SU-DHL-6 (cell line): ENCODE results near the gene DCHS1.

Source experiments
- H2AFZ ChIP-seq: fragments of 200-600 bp; sonication (generic); 2 replicates; pipeline ENCODE4 v1.6.1; 2014; ENCODE audit warnings: low read depth, mild to moderate bottlenecking, moderate library complexity, mixed read lengths, antibody characterized with exemption, low read length; ENCODE audit not compliant: severe bottlenecking
- H3F3A ChIP-seq: fragments of 200-600 bp; shearing (Covaris generic); 2 replicates; pipeline ENCODE4 v1.6.0; 2016; ENCODE audit warnings: antibody characterized with exemption, mild to moderate bottlenecking; ENCODE audit not compliant: insufficient read depth
- H3K27ac ChIP-seq: fragments of 200-600 bp; sonication (generic); 2 replicates; pipeline ENCODE4 v1.5.1; 2016; ENCODE audit warnings: low read depth, mild to moderate bottlenecking, low read length, moderate library complexity, mixed read lengths
- H3K27me3 ChIP-seq: fragments of 200-600 bp; sonication (generic), shearing (Covaris generic); 2 replicates; pipeline ENCODE4 v1.6.0; 2014; ENCODE audit warnings: mild to moderate bottlenecking, low read length
- H3K36me3 ChIP-seq: fragments of 200-600 bp; sonication (generic); 2 replicates; pipeline ENCODE4 v1.6.1; 2014; ENCODE audit warnings: mild to moderate bottlenecking, low read length, mixed read lengths
- H3K4me2 ChIP-seq: fragments of 300-600, 200-600 bp; shearing (Covaris generic), sonication (generic); 2 replicates; pipeline ENCODE4 v1.6.0; 2014; ENCODE audit warnings: low read length, low read depth, mild to moderate bottlenecking; ENCODE audit not compliant: poor library complexity, severe bottlenecking
- H3K4me3 ChIP-seq: fragments of 200-600 bp; sonication (generic); 2 replicates; pipeline ENCODE4 v1.5.1; 2014; ENCODE audit warnings: antibody characterized with exemption, low read length, mild to moderate bottlenecking, mixed read lengths; ENCODE audit not compliant: insufficient read depth, poor library complexity, severe bottlenecking
- H3K79me2 ChIP-seq: fragments of 200-600 bp; sonication (generic); 2 replicates; pipeline ENCODE4 v1.6.1; 2014; ENCODE audit warnings: mild to moderate bottlenecking, low read length, moderate library complexity; ENCODE audit not compliant: insufficient read depth
- H3K9ac ChIP-seq: fragments of 200-600 bp; sonication (generic); 2 replicates; pipeline ENCODE4 v1.7.0; 2014; ENCODE audit warnings: mild to moderate bottlenecking, low read length
- H3K9me2 ChIP-seq: fragments of 200-600 bp; sonication (generic); replicated peaks from 2 replicates; pipeline ENCODE4 v1.6.1; 2014; ENCODE audit warnings: low read length; ENCODE audit not compliant: insufficient read depth
- H3K9me3 ChIP-seq: fragments of 200-600 bp; sonication (generic); 2 replicates; pipeline ENCODE4 v1.6.1; 2014; ENCODE audit warnings: low read length, mixed read lengths; ENCODE audit not compliant: insufficient read depth
- H4K20me1 ChIP-seq: fragments of 200-600 bp; sonication (generic); 2 replicates; pipeline ENCODE4 v1.6.1; 2014; ENCODE audit warnings: low read depth, mild to moderate bottlenecking, antibody characterized with exemption, low read length, moderate library complexity, mixed read lengths
- CTCF ChIP-seq: fragments of 200-600 bp; sonication (generic); IDR thresholded peaks from one replicate; pipeline ENCODE4 v1.5.1; 2017; ENCODE audit warnings: antibody characterized with exemption, mild to moderate bottlenecking, low read length, moderate library complexity; ENCODE audit not compliant: insufficient read depth, poor library complexity, severe bottlenecking
- EZH2phosphoT487 ChIP-seq: fragments of 200-600 bp; sonication (generic), shearing (Covaris generic); conservative IDR thresholded peaks from 2 replicates; pipeline ENCODE4 v1.6.1; 2018; ENCODE audit warnings: mild to moderate bottlenecking, antibody characterized with exemption, low read length, moderate library complexity, mixed read lengths

DCHS1 gene

GRCh38 chr11:6615882-6616585, 39.6 kb downstream of the DCHS1 start:
- no peak overlapping the region for H3K4me2 ChIP-seq
- H3K4me3 ChIP-seq: no peak overlapping the region
- H4K20me1 ChIP-seq: no peaks in the 10 kb centered on the region
- peaks cover 11% of the 10 kb centered on the region for H3F3A ChIP-seq
- no peaks in the 10 kb centered on the region for H3K9me3 ChIP-seq
- no peak overlapping the region for H2AFZ ChIP-seq
- H3K27ac ChIP-seq: no peak overlapping the region
- H3K36me3 ChIP-seq: no peaks in the 10 kb centered on the region
- H3K9ac ChIP-seq: no peak overlapping the region
- H3K79me2 ChIP-seq: peaks cover 17% of the 10 kb centered on the region
- no peaks in the 10 kb centered on the region for H3K9me2 ChIP-seq
- no peaks in the 10 kb centered on the region for H3K27me3 ChIP-seq
- no peak for TF ChIP-seq CTCF

- no peak overlapping the region for H3K27ac ChIP-seq
- H3K79me2 ChIP-seq: peaks cover 18% of the 10 kb centered on the region
- H3F3A ChIP-seq: peaks cover 11% of the 10 kb centered on the region
- H3K9ac ChIP-seq: no peak overlapping the region
- no peaks in the 10 kb centered on the region for H4K20me1 ChIP-seq
- H3K9me2 ChIP-seq: no peaks in the 10 kb centered on the region
- no peak overlapping the region for H3K4me2 ChIP-seq
- no peak overlapping the region for H3K4me3 ChIP-seq
- TF ChIP-seq EZH2phosphoT487 (no peak), CTCF (no peak)
- H3K9me3 ChIP-seq: no peaks in the 10 kb centered on the region
- no peaks in the 10 kb centered on the region for H3K36me3 ChIP-seq
- H2AFZ ChIP-seq: no peak overlapping the region
- no peaks in the 10 kb centered on the region for H3K27me3 ChIP-seq
Measured at GRCh38 chr11:6615046-6615445, 40.6 kb downstream of the DCHS1 start.

GRCh38 chr11:6614446-6614845, 41.2 kb downstream of the DCHS1 start:
- Histone ChIP-seq H2AFZ (no peak overlapping the region), H3K9ac (no peak overlapping the region), H3K9me2 (no peaks in the 10 kb centered on the region), H3K36me3 (no peaks in the 10 kb centered on the region), H3K27ac (no peak overlapping the region), H3F3A (peaks cover 11% of the 10 kb centered on the region), H3K79me2 (peaks cover 18% of the 10 kb centered on the region), H3K4me3 (no peak overlapping the region), H3K27me3 (no peaks in the 10 kb centered on the region), H3K9me3 (no peaks in the 10 kb centered on the region), H3K4me2 (no peak overlapping the region), H4K20me1 (no peaks in the 10 kb centered on the region)
- TF ChIP-seq EZH2phosphoT487: no peak
- no peak for TF ChIP-seq CTCF

GRCh38 chr11:6613496-6613895, 42.1 kb downstream of the DCHS1 start:
- no peak overlapping the region for H3K4me3 ChIP-seq
- no peak overlapping the region for H2AFZ ChIP-seq
- H3K4me2 ChIP-seq: no peak overlapping the region
- no peaks in the 10 kb centered on the region for H4K20me1 ChIP-seq
- no peaks in the 10 kb centered on the region for H3K9me2 ChIP-seq
- H3K27me3 ChIP-seq: no peaks in the 10 kb centered on the region
- H3K36me3 ChIP-seq: no peaks in the 10 kb centered on the region
- peaks cover 11% of the 10 kb centered on the region for H3F3A ChIP-seq
- peaks cover 13% of the 10 kb centered on the region for H3K79me2 ChIP-seq
- TF ChIP-seq CTCF (no peak), EZH2phosphoT487 (no peak)
- H3K9me3 ChIP-seq: no peaks in the 10 kb centered on the region
- no peak overlapping the region for H3K9ac ChIP-seq
- H3K27ac ChIP-seq: no peak overlapping the region
